Stimulated activated CD4-positive, alpha-beta T cell treated with anti-CD3 and anti-CD28 coated beads, Interleukin-4, amount 100 ng/mL, for 24 hours (primary cell): ENCODE results near the gene FMO2.

Experiments used
- DNase-seq: peaks from one replicate; pipeline ENCODE4 v3.0.0-alpha.2; 2020

Gene FMO2

GRCh38 chr1:171174560-171175294, 10.4 kb upstream of the FMO2 start:
- DNase-seq, result no peak

GRCh38 chr1:171177261-171177660, 7.8 kb upstream of the FMO2 start:
- no peak for DNase-seq

- no peak for DNase-seq
These were observed 5.5 kb upstream of the FMO2 start for GRCh38 chr1:171179318-171180227.

GRCh38 chr1:171180670-171181069, 4.4 kb upstream of the FMO2 start:
- DNase-seq, result no peak

- peak; percentile 44 for DNase-seq
These were observed 3.5 kb downstream of the FMO2 start for GRCh38 chr1:171188388-171189266.

- DNase-seq, result no peak
These were observed 6.9 kb downstream of the FMO2 start for GRCh38 chr1:171191992-171192391.

- DNase-seq, result no peak
These were observed 10.7 kb downstream of the FMO2 start for GRCh38 chr1:171195767-171196166.

GRCh38 chr1:171196351-171196750, 11.3 kb downstream of the FMO2 start:
- DNase-seq, result no peak

GRCh38 chr1:171198081-171198480, 13.0 kb downstream of the FMO2 start:
- no peak for DNase-seq

GRCh38 chr1:171204296-171204695, 19.2 kb downstream of the FMO2 start:
- DNase-seq, result no peak

- DNase-seq, result no peak
These were observed 21.3 kb downstream of the FMO2 start for GRCh38 chr1:171206204-171206977.

GRCh38 chr1:171206978-171207355, 21.9 kb downstream of the FMO2 start:
- DNase-seq, result no peak

GRCh38 chr1:171207377-171207776, 22.3 kb downstream of the FMO2 start:
- DNase-seq, result no peak

GRCh38 chr1:171210355-171210754, 25.3 kb downstream of the FMO2 start:
- no peak for DNase-seq

- no peak for DNase-seq
These were observed 27.7 kb downstream of the FMO2 start for GRCh38 chr1:171212607-171213351.

- no peak for DNase-seq
These were observed 28.7 kb downstream of the FMO2 start for GRCh38 chr1:171213559-171214454.

- DNase-seq, result no peak
These were observed 32.8 kb downstream of the FMO2 start for GRCh38 chr1:171217658-171218443.

GRCh38 chr1:171218661-171219060, 33.6 kb downstream of the FMO2 start:
- no peak for DNase-seq

- no peak for DNase-seq
These were observed 34.4 kb downstream of the FMO2 start for GRCh38 chr1:171219346-171220080.
